Left ventricle myocardium inferior (tissue), 1 donor: ENCODE measurements around the gene AFAP1L1. TPM values are rescaled to one million over a fixed set of nuclear protein-coding genes. Genes with fewer than 3 reads are reported as not detected.
A peak's percentile ranks its signal among the peaks of the same experiment; 100 is the strongest.

Source experiments
- DNase-seq: peaks from one replicate; pipeline ENCODE4 v3.0.0-alpha.2; 2020
- H3K27ac ChIP-seq: fragments of 200-600 bp; replicated peaks from 2 replicates; pipeline ENCODE4 v1.8.0; 2021
- H3K27me3 ChIP-seq: fragments of 200-600 bp; 2 replicates; pipeline ENCODE4 v1.8.0; 2021; ENCODE audit warnings: low read depth
- H3K36me3 ChIP-seq: fragments of 200-600 bp; 2 replicates; pipeline ENCODE4 v1.8.0; 2021
- H3K4me1 ChIP-seq: fragments of 200-600 bp; 2 replicates; pipeline ENCODE4 v1.8.0; 2021
- H3K4me3 ChIP-seq: fragments of 200-600 bp; 2 replicates; pipeline ENCODE4 v1.8.0; 2021; ENCODE audit warnings: mild to moderate bottlenecking, moderate library complexity
- H3K9me3 ChIP-seq: fragments of 200-600 bp; replicated peaks from 2 replicates; pipeline ENCODE4 v1.8.0; 2021
- CTCF ChIP-seq: fragments of 200-600 bp; IDR thresholded peaks from 2 replicates; pipeline ENCODE4 v1.8.0; 2021; ENCODE audit warnings: antibody characterized with exemption, mild to moderate bottlenecking, borderline replicate concordance
- intact Hi-C: fragments of 100-400 bp; cut with micrococcal nuclease; formaldehyde crosslinking; loops from one replicate; pipeline ENCODE4 v1.11.0; 2022
- total RNA-seq: library from RNA; stranded (reverse); fragmentation: NEBNext Ultra II Directional; extraction: Animal tissue kit (Norgen Biotek cat#: 25700); gene quantifications from one replicate; pipeline ENCODE4 v1.2.1, GENCODE V29; 2021
- donor health status: DM: no; HTN: yes; CAD: no; lungs with severe emphysema.

Gene AFAP1L1
- total RNA-seq, 1 donor from 2014 or later, result 40.6 TPM

GRCh38 chr5:149280124-149280523 is 8.5 kb downstream of the AFAP1L1 start:
- peaks cover 99% of the 10 kb centered on the region for H3K4me1 ChIP-seq
- H3K27me3 ChIP-seq, result no peaks in the 10 kb centered on the region
- no peak overlapping the region for H3K4me3 ChIP-seq
- no peaks in the 10 kb centered on the region for H3K9me3 ChIP-seq
- TF ChIP-seq CTCF, result no peak
- intact Hi-C loops, result no loop called here
- peak overlapping the region; percentile 95 for H3K27ac ChIP-seq
- no peak for DNase-seq
- peaks cover 9% of the 10 kb centered on the region for H3K36me3 ChIP-seq

- Histone ChIP-seq H3K27me3 (no peaks in the 10 kb centered on the region), H3K4me3 (no peak overlapping the region), H3K36me3 (peaks cover 9% of the 10 kb centered on the region), H3K4me1 (peaks cover 100% of the 10 kb centered on the region), H3K9me3 (no peaks in the 10 kb centered on the region), H3K27ac (peak overlapping the region; percentile 95)
- no peak for TF ChIP-seq CTCF
- no peak for DNase-seq
- intact Hi-C loops, result no loop called here
Observed at GRCh38 chr5:149280802-149281201, 9.1 kb downstream of the AFAP1L1 start.

GRCh38 chr5:149282027-149282965 is 10.6 kb downstream of the AFAP1L1 start:
- TF ChIP-seq CTCF, result no peak
- H3K36me3 ChIP-seq, result peaks cover under 1% of the 10 kb centered on the region
- no peaks in the 10 kb centered on the region for H3K9me3 ChIP-seq
- intact Hi-C loops, result no loop called here
- peaks cover 100% of the 10 kb centered on the region for H3K4me1 ChIP-seq
- H3K27ac ChIP-seq, result peak overlapping the region; percentile 95
- H3K27me3 ChIP-seq, result no peaks in the 10 kb centered on the region
- no peak for DNase-seq
- H3K4me3 ChIP-seq, result no peak overlapping the region

GRCh38 chr5:149282966-149283332 is 11.3 kb downstream of the AFAP1L1 start:
- H3K36me3 ChIP-seq, result no peaks in the 10 kb centered on the region
- intact Hi-C loops, result no loop called here
- no peaks in the 10 kb centered on the region for H3K27me3 ChIP-seq
- H3K4me1 ChIP-seq, result peaks cover 100% of the 10 kb centered on the region
- TF ChIP-seq CTCF, result no peak
- H3K9me3 ChIP-seq, result no peaks in the 10 kb centered on the region
- DNase-seq, result no peak
- H3K4me3 ChIP-seq, result no peak overlapping the region
- peak overlapping the region; percentile 95 for H3K27ac ChIP-seq

- no peak for TF ChIP-seq CTCF
- Histone ChIP-seq H3K36me3 (no peaks in the 10 kb centered on the region), H3K9me3 (no peaks in the 10 kb centered on the region), H3K4me3 (peak overlapping the region; percentile 24), H3K27me3 (no peaks in the 10 kb centered on the region), H3K27ac (peak overlapping the region; percentile 95), H3K4me1 (peaks cover 100% of the 10 kb centered on the region)
- intact Hi-C loops, result no loop called here
- DNase-seq, result no peak
Observed at GRCh38 chr5:149283626-149284480, 12.2 kb downstream of the AFAP1L1 start.
